Spleen (tissue), 11 donors: ENCODE results near the gene AAK1. TPM values are rescaled to one million over a fixed set of nuclear protein-coding genes. Genes with fewer than 3 reads are reported as not detected.

Source experiments
- DNase-seq: peaks from one replicate; pipeline ENCODE4 v3.0.0-alpha.2; 2020
- H3K27ac ChIP-seq, 8 donors: fragments of 200-600 bp; sonication (generic) in 7 of 8; 1 replicate in 4 of 8; 2 replicates in 4 of 8; pipeline versions ENCODE4 v1.5.0 to v1.8.0; 2016 to 2021; ENCODE audit warnings: inconsistent platforms in 4 of 8, mild to moderate bottlenecking in 4 of 8, moderate library complexity in 1 of 8
- H3K27me3 ChIP-seq, 7 donors: fragments of 200-600 bp; sonication (generic) in 6 of 7; replicated peaks in 1 of 7; 1 replicate in 4 of 7; 2 replicates in 3 of 7; pipeline versions ENCODE4 v1.5.0 to v1.8.0; 2016 to 2021; ENCODE audit warnings: inconsistent platforms in 3 of 7, mild to moderate bottlenecking in 1 of 7
- H3K36me3 ChIP-seq, 6 donors: fragments of 200-600 bp; sonication (generic) in 5 of 6; 1 replicate in 4 of 6; 2 replicates in 2 of 6; pipeline versions ENCODE4 v1.5.0 to v1.8.0; 2016 to 2021; ENCODE audit warnings: inconsistent platforms in 2 of 6
- H3K4me1 ChIP-seq, 6 donors: fragments of 200-600 bp; sonication (generic) in 5 of 6; 1 replicate in 3 of 6; 2 replicates in 3 of 6; pipeline versions ENCODE4 v1.5.0 to v1.8.0; 2016 to 2021; ENCODE audit warnings: inconsistent platforms in 3 of 6
- H3K4me3 ChIP-seq, 8 donors: fragments of 200-600 bp; sonication (generic) in 7 of 8; 1 replicate in 4 of 8; 2 replicates in 4 of 8; pipeline versions ENCODE4 v1.5.0 to v1.8.0; 2016 to 2021; ENCODE audit warnings: inconsistent platforms in 4 of 8, mild to moderate bottlenecking in 4 of 8, moderate library complexity in 2 of 8
- H3K9me3 ChIP-seq, 8 donors: fragments of 200-600 bp; sonication (generic) in 7 of 8; 1 replicate in 4 of 8; 2 replicates in 4 of 8; pipeline versions ENCODE4 v1.5.0 to v1.8.0; 2016 to 2021; ENCODE audit warnings: inconsistent platforms in 4 of 8
- CTCF ChIP-seq, 11 experiments: fragments of 200-600 bp in 7 of 11; fragments of 450-650 bp in 4 of 11; sonication (generic) in 4 of 11; IDR thresholded peaks in 8 of 11; conservative IDR thresholded peaks in 3 of 11; 1 replicate in 7 of 11; 2 replicates in 4 of 11; pipeline versions ENCODE4 v1.4.0 to v1.8.0; 2016 to 2021; ENCODE audit warnings: antibody characterized with exemption in 11 of 11, inconsistent platforms in 4 of 11, mild to moderate bottlenecking in 1 of 11
- POLR2A ChIP-seq, 3 donors: fragments of 450-650 bp; IDR thresholded peaks; one replicate each; pipeline ENCODE4 v1.5.1; 2017; ENCODE audit warnings: antibody characterized with exemption in 3 of 3, mild to moderate bottlenecking in 1 of 3
- POLR2AphosphoS5 ChIP-seq, 3 donors: sonication (generic); formaldehyde crosslinking; IDR thresholded peaks; one replicate each; pipeline ENCODE4 v1.5.1; 2017; ENCODE audit warnings: antibody characterized with exemption in 3 of 3
- WGBS, 5 donors: extraction: QIAGEN DNeasy Blood & Tissue Kit in 3 of 5; methylation state at CpG; one replicate each; pipeline versions ENCODE4 v1.1.5 to v1.1.7; 2013 to 2018; 5-methylcytosine and 5-hydroxymethylcytosine counted together
- intact Hi-C: fragments of 100-400 bp; cut with DNase I; formaldehyde crosslinking; loops from one replicate; pipeline ENCODE4 v1.15.0; 2023; ENCODE audit warnings: low total_unique reads
- polyA plus RNA-seq, 3 donors: library from polyadenylated mRNA; stranded (reverse); fragments of 200-250 nt; gene quantifications; one replicate each; pipeline ENCODE4 v1.2.1, GENCODE V29; 2013
- small RNA-seq, 4 donors: library from RNA; depleted of rRNA; stranded (forward); fragments of <200 nt; gene quantifications; one replicate each; pipeline ENCODE3, GENCODE V24; 2016
- total RNA-seq, 7 donors: library from RNA; depleted of rRNA in 3 of 7; stranded (reverse); fragments of >200 nt in 3 of 7; fragmentation: NEBNext Ultra II Directional in 4 of 7; extraction: Animal tissue kit (Norgen Biotek cat#: 25700) in 4 of 7; gene quantifications; one replicate each; pipeline versions ENCODE4 v1.1.0 to v1.2.1, GENCODE V29; 2016 to 2021
- donor health status: healthy with polysubstance abuse.
- donor health status: DM: no; HTN: no; CAD: no; lungs with moderate emphysema.
- donor health status: DM: no; HTN: no; CAD: no.
- donor health status: Bipolar disorder and iron deficiency.
- donor health status: healthy.
- donor health status: DM: no; HTN: no; CAD: no.
- donor health status: DM: yes; HTN: yes; CAD: no.

AAK1 gene
- total and polyA plus RNA-seq, 10 donors: 8.3 to 95.1 (median 69.1) TPM

GRCh38 chr2:69416147-69416546 is 227.4 kb downstream of the AAK1 start:
- H3K4me1 ChIP-seq: peaks cover 0 to 5% (median 0%) of the 10 kb centered on the region in 6 donors
- H3K27ac ChIP-seq: no peak overlapping the region
- intact Hi-C loops: no loop called here
- no peak overlapping the region for H3K4me3 ChIP-seq
- no peak for TF ChIP-seq POLR2AphosphoS5 (IDR thresholded peaks at IDR 0.05)
- no peak for TF ChIP-seq POLR2A (IDR thresholded peaks at IDR 0.05)
- TF ChIP-seq CTCF (IDR thresholded peaks at IDR 0.05 in 8 of 11, conservative IDR thresholded peaks at IDR 0.05 in 3 of 11): no peak
- WGBS, 5 donors: 70 to 88% (median 83%) methylated on average over 1 of the region's 1 CpG
- H3K9me3 ChIP-seq: no peaks in the 10 kb centered on the region
- no peaks in the 10 kb centered on the region for H3K27me3 ChIP-seq
- no peak for DNase-seq
- H3K36me3 ChIP-seq: peaks cover 0 to 99% (median 86%) of the 10 kb centered on the region in 6 donors

Small RNAs within 50 kb of the gene (small RNA-seq; reads per million reads assigned to genes)
- gene RN7SL604P: 0 reads per million in 4 donors
- 0 reads per million in 4 donors for gene SNORA36C

Other genes with a start within 250 kb of the AAK1 start
- gene NFU1, start 206.3 kb downstream of the AAK1 start, total RNA-seq: 10 to 100 TPM; 24.8 to 36.2 (median 27.8) TPM
- 10 to 100 TPM; 45.5 to 53.0 (median 48.4) TPM for gene NFU1, start 206.3 kb downstream of the AAK1 start, polyA plus RNA-seq
- gene ANXA4, start 98.4 kb upstream of the AAK1 start, total RNA-seq: 10 to 100 TPM; 22.9 to 56.1 (median 50.0) TPM
- 10 to 100 TPM; 15.0 to 26.2 (median 20.1) TPM for gene ANXA4, start 98.4 kb upstream of the AAK1 start, polyA plus RNA-seq
- 10 to 100 TPM; 13.2 to 24.1 (median 19.8) TPM for gene GMCL1, start 185.9 kb upstream of the AAK1 start, total RNA-seq
- 1 to 10 TPM; 5.3 to 7.1 (median 7.1) TPM for gene GMCL1, start 185.9 kb upstream of the AAK1 start, polyA plus RNA-seq